Esophagus mucosa (tissue), 1 donor: ENCODE data around the gene EYA4. TPM values are rescaled to one million over a fixed set of nuclear protein-coding genes. Genes with fewer than 3 reads are reported as not detected.
"Not testable (repeated sequence)": the region's sequence is repeated elsewhere in the genome, so short reads cannot be mapped to it uniquely, and the experiment has no call there.

ENCODE experiments used
- ATAC-seq: fragments of 200-7000 bp; cut with Tn5 transposase; one replicate; pipeline ENCODE4 v1.9.1; 2020
- total RNA-seq: library from RNA; stranded (reverse); gene quantifications from one replicate; pipeline ENCODE4 v1.2.4, GENCODE V29; 2023
- donor health status: DM: yes; HTN: yes; CAD: no.

EYA4 gene
- total RNA-seq, 1 donor from 2014 or later: 0.20 TPM

DNA sequence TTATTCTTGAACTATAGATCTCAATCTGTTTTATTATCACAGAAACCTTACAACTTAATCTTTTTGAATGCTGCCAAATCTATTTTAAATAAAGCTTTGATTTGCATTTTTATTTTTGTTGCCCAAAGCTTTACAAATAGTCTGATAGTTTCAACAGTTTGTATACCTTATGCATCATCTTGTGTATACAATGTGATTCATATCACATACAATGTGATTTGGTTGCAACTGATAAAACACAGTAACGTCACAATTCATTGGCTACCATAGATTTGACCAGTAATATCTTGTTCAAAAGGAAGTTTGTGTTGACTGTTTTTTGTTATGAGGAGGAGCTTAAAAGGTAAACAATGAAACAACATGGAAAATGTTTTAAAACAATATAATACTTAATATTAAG lies 110.9 kb downstream of the EYA4 start:
- no peak for ATAC-seq

DNA sequence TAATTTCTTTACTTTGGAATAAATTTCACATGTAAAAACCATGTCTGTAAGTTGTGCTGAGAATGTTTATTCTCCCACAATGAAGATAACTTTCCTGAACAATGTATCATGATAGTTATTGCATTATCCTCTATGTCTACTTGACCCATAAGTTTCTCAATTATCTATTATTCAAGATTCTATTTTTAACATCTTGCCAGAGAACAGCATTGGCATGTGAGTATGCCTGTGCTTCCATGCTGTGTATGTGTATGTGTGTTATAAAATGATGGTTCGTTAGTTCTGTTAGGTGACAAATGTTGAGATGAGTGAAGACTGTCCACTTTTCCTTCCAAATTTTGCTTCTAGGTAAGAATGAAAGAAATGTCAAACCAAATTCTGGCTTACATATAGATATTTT lies 111.9 kb downstream of the EYA4 start:
- no peak for ATAC-seq

DNA sequence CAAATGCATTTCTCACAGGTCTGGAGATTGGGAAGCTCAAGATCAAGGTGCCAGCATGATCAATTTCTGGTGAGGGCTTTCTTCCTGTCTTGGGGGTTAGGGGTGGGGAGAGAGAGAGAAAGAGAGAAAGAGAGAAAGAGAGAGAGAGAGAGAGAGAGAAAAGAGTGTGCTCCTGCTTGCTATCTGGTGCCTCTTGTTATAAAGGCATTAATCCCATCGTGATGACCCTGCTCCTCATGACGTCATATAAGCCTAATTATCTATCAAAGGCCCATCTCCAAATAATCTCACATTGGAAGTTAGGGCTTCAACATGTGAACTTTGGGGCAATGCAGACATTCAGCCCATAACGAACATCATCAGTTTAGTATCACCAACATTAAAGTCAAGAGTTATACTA lies 114.8 kb downstream of the EYA4 start:
- ATAC-seq: no peak

DNA sequence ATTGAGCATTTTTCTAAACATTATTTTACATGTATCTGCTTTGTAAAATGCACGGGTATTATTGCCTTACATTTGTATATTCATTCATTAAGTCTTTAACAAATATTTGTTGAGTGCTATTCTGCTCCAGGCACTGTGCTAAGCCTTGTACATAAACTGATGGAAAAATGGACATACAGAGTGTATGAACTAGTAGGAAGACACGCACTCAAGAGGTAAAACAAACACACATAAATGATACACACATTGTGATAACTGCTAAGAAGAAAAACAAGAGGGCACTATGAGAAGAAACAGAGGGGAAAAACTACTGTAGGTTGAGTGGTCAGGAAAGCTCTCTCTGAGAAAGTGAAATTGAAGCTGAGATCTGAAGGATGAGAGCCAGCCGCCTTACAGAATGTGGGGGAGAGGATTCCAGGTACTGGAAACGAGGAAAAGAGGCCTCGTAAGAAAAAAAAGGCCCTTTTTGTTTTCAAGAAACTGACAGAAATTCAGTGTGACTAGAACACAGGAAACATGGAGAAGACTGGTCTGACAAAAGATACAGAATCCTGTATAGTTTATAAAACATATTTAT lies 117.5 kb downstream of the EYA4 start:
- no peak for ATAC-seq

DNA sequence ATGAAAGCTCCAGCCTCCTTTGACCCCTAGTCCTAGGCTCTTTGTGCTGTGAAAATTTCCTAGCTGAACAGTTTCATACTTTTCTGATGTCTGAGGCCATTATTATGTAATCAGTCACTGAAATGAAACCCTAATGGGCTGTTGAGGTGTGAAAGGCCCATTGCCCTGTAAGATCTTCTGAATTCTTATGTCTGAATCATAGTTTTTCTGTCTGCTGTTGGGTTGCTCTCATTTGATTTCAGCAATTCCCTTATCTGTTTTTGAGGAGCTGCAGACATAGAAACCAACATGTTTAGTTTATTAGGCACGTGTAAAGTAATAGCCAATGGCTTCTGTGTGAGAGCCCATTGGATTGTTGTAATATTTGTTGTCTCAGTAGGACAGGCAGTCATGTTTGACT lies 118.1 kb downstream of the EYA4 start:
- ATAC-seq: no peak

DNA sequence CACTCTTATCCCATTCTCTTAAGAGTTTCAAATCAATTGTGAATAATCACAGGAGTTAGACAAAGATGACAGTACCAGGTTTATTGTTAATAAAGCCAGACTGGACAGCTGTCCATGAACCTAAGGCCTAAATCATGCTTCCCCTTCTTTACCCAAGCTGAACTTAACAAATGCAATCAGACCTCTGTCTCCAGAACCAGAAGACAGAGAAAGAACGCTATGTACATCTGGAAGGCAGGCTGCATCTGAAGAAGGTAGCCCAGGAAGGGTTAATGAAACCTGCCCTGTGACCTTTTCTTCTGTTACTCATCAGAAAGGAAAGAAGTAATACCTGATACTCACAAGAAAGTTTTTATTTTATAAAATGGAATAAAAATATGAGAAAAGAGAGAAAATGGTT lies 118.6 kb downstream of the EYA4 start:
- no peak for ATAC-seq

DNA sequence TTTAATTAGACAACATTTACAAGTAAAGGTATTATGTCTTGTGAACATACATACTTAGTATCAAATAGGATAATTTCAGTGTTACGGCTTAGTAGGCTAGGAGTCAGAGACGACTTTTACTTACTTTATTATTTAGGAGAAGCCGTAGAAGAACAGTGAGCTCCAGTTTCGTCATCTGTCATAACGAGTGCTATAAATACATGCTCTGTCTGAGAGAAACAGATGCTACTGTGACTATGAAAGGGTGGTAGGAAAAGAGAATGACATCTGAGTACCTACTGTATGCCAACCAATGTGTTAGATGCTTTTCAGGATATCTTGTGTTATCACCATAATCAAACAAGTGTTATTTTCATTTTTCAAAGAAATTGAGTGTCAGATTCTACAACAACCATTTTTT lies 119.0 kb downstream of the EYA4 start:
- ATAC-seq: no peak

DNA sequence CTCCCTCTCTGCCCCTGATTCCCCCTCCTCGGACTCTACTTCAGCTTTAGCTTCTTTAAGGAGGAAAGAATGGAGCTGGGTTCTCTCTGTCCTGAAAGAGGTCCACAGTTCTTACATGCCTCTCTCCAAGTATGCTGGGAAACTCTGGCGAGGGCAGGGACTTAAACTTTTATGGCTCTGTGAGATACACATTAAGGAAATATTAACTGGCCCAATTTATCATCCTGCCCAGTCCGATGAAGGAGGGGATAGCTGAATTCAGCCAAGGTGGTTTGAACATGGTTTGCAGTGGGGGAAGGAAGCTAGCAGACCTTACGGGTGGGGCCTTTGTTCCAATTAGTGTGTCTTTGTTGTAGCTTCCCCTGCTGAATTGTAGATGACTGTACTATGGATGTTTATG lies 121.7 kb downstream of the EYA4 start:
- ATAC-seq: no peak

DNA sequence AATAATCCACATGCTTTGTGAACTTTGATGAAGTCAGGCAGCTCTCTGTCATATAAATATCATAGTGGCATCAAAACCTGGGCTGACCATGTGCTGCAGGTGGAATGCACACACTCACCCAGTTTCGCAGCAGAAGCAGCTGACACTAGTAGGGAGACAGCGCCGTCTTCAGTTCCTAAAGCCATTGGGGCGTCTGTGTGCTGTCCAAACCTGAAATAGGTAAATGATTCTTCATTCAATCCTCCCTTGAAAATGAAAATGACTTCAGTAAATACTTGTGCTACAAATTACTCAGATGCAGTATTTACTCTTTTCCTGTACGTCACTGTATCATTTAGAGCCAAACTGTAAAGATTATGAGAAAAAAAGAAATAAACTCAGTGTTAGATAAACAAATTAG lies 127.5 kb downstream of the EYA4 start:
- ATAC-seq: no peak

DNA sequence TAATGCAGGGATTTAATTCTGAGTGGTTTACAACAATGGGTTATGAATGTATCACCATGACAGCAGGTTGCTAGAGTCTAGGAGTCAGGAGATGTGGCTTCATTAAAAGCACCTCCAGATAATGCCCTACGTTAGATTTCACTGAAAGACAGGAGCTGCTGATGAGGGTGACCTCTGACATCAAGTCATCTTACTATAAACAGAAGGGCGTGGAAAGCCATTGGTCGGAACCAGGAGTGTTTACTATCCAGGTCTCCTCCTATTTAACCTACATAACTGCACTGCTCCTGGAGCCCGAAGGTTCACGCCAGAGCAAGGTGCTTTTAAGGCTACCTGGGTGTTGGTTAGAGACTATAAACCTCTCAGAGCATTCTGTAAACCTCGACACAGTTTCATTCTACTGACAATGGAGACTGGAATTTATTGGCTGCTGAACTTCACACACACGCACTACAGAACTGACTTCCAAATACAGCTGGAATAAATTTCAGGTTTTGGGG lies 128.7 kb downstream of the EYA4 start:
- ATAC-seq: no peak

DNA sequence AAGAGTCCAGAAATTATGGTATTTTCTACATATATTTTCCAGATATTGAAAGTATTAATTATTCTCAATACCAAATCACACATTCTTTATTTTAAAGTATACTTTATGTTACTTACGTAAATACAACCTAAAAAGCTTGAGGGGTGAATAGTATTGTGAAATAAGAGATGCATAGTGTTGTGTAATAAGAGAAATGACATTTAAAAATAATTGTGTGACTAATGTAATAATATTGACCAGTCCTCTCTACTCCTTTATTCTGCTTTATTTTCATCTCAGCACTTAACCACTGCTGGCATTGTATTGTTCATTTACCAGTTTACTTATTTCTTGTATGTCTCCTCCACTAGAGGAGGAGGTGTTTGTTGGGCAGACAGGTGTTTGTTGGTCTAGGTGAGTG lies 135.6 kb downstream of the EYA4 start:
- ATAC-seq: no peak

DNA sequence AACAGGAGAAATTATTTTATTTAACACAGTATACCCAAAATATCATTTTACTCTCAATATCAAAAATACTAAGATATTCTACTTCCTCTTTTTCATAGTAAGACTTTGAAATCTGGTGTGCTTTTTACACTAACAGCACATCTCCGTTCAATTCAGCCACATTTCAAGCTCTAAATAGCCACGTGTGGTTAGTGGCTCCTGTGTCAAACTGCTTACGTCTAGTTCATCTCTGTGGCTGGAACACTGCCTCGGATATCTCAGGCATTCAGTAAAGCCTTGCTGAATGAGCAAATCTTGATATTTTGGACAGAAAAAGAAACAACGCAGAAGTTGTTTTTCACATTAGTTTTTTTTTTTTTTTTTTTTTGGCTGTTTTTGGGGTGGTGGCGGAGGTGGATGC lies 136.1 kb downstream of the EYA4 start:
- no peak for ATAC-seq

DNA sequence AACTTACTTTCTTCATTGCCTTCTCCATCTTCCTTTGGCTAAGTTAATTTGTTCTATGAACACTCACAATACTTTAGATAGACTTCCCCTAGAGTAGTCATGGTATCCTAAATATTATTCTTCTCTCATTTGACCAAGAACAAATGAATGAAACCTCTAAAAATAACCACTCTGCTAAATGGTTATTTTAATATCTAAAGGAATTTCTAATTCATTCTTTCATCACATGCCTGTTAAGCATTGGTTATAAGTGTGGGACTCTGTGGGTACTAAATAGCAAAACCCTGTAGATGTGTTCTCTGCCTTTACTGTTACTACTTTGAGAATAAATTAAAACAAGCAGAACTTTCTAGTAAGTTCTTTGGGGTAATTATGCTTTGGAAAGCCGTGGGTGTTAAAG lies 138.9 kb downstream of the EYA4 start:
- ATAC-seq: no peak

DNA sequence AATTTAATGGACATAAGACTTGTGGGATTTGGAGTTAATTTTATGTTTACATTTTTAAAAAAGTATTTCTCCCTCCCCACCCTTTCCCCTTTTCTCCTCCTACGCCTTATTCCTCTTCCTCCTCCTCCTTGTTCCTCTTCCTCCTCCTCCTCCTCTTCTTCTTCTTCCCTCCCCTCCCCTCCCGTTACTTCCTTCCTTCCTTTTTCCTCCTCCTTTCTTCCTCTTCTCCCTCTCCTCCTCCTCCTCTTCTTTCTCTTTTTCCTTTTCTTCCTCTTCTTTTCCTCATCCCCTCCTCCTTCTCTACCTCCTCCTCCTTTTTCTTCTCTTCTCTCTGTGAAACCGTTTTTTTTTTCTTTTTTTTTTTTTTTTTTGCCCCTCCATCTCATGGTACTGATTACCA lies 139.6 kb downstream of the EYA4 start:
- no peak for ATAC-seq

DNA sequence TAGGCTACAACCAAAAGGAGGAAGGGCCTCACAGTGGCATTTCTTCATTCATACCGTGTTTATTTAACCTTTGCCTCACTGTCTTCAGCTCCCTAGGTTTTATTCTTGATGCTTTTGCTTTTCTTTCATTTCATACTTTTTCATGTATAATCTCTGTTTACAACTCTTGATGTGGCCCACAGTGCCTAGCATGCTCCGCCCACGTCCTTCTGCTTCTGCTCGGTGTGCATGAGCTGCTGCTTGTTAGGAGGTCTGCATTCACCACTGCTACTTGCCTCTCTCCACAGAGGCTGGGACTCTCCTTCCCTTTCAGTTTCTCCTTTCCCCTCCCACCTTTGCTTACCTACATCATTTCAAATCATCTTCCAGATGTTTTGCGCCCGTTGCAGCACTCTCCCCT lies 147.6 kb downstream of the EYA4 start:
- ATAC-seq: no peak

DNA sequence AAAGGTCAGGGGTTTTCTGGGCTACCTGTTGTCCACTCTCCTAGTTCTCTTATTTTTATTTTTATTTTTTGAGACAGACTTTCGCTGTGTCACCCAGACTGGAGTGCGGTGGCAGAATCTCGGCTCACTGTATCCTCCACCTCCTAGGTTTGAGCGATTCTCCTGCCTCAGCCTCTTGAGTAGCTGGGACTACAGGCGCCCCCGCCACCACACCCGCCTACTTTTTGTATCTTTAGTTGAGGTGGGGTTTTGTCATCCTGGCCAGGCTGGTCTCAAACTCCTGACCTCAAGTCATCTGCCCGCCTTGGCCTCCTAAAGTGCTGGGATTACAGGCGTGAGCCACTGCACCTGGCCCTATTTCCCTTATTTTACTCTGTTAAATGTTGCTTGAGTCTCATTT lies 149.0 kb downstream of the EYA4 start:
- ATAC-seq: no peak

DNA sequence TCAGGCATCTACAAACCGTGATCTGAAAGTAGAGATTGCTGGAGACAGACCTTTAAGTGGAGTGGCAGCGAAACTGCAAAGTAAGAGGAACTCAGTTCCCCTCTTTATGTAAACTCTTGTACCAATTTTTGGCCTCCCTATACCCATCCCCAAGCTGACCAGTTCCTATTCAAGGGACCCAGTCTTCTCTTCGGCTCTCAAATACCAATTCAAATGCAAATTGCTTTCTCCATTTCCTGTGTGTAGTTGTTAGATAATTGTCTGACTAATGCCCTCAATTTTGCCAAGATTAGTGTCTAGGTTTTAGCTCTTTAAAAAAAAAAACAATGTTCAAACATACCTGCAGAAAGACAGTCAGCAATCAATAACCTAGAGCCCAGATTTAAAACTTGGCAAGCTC lies 150.9 kb downstream of the EYA4 start:
- no peak for ATAC-seq

DNA sequence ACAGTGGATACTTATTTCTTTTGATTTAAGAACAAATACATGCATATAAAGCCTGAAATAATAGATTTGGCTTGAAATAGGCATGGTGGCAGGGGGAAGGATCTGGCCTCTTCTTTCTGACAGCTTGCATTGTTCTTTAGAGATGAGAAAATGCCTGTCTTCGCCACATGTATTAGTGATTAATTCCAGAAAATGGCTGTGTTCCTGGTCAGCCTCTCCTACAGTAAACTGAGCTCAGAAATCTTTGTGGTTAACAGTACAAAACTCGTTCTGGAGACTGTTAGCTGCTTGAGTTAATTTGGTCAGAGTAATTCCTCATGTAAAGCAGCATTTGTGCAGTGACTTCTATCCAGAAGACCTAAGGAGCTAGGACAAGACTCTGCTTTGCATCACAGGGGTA lies 151.5 kb downstream of the EYA4 start:
- ATAC-seq: no peak

DNA sequence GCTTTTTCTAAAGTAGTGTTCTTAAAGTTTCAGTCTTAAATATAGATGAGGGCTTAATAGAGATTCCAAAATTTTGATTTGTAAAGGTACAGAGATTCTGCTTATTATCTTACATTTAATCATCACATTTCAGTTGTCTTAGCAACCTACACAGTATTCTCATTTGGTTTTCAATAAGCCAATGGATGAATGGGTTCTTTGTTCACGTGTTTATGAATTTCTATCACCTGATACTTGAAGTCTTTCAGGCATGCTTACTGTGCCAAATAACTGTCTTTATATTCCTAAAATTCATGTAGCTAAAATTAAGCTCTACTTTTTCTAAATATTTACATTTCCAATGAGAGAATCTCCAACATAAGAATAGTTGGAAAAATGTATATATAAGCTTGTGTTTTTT lies 152.7 kb downstream of the EYA4 start:
- ATAC-seq: no peak

DNA sequence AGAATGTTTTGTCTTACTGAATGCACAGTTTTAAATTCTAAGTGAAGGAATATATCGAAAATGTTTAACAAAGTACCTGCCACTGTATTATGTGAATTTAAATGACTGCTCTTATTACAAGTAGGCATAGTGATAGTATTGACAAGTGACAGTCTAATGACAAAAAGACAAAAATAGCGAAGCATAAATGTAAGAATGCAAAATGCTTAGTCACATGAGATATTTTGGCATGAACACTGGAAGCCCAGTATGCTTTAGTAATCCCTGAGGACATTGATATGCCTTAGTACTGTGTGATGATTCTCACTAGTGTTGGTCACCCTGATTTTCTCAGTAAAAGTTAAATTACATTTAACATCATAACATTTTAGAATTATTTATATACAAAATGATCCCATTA lies 153.5 kb downstream of the EYA4 start:
- no peak for ATAC-seq

DNA sequence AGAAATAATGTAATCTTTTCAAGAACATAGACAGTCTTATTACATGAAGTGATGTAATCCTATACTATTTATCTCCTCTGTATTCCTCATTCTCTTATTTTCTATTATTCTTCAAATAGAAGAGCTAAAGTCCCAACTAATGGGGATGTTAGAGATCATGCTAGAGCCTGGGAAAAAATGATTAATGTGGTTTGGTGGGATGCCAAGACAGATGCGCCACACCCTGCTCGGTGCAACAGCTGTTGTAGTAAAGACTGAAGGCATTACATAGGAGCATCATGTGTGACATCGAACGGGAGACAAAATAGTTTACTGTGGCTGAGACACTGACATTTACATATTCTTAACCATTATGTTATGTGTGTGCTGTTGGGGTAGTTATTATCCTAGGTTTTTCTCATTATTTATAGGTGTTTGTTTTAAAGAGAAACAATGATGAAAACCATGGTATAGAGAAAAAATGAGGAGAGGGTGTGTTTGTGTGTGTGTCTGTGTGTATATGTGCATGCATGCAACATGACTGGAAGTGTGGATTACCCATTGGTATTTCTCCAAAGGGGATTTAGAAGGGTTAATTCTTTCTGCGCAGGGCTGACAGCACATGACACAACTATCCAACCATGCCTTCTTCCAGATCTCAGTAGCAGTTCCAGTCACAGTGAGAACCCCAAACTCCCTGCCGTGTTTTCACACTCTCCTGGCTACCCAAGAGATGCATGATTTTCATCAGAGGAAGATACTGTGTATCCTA lies 155.3 kb downstream of the EYA4 start:
- no peak for ATAC-seq

DNA sequence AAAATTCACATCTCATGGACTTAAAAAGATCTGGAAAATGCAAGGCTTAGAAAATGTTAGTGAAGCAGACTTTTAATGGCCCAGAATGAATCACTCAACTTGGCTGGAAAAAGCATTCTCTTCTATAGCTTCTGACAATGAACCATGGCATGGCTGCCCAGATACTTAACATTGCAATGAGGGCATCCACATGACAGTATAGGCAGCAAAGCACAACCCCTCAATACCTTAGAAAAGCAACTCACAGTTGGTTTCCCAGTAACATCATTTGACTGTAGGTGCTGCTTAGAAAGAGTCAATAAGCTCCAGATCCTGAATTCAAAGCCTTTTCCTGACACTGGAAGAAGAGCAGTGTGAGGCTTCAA lies 155.8 kb downstream of the EYA4 start:
- ATAC-seq: no peak

DNA sequence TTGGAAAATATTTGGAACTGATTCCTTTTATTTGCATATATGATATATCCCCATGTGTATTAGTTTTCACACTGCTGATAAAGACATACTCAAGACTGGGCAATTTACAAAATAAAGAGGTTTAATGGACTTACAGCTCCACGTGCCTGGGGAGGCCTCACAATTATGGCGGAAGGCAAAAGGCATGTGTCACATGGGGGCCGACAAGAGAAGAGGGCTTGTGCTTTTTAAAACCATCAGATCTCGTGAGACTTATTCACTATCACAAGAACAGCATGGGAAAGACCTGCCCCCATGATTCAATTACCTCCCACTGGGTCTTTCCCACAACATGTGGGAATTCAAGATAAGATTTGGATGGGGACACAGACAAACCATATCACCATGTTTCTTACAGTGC lies 156.4 kb downstream of the EYA4 start:
- not testable (repeated sequence) for ATAC-seq

DNA sequence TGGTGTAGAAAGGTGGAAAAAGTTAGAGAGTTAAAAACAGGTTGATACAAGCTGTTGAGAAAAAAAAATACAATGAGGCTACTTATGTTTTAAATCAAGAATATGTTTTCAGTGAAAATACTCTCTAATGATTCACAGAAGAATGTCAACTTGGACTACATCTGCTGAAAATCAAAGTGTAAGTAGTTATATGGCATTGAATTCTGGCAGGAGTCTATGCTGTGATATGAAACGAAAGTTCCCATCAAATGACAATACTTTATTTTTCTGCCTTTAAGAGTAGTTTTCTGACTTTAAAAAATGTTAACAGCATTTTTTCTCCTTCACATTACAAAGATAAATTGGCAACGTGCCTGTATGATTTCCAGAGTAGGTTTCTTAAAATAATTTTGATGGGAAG lies 158.3 kb downstream of the EYA4 start:
- no peak for ATAC-seq

DNA sequence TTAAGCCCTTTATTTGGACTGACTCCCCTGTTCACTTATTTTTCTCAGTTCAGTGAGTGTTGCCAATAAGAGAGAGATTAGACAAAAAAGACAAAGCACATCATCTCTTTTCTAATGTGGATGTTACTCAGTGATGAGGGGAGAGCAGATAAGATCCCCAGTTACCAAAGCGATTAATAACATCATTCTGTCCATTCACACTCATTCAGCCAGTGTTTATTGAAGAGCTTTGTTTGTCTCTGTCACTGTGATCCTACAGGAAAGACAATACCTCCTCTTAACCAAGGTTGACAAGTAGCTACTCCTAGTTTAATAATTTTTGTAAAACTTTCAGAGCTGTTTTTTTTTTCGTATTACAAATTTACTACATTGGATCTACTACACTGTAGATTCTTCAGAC lies 163.0 kb downstream of the EYA4 start:
- no peak for ATAC-seq
